ENCODE measurements around the gene CRX. TPM values are rescaled to one million over a fixed set of nuclear protein-coding genes. Genes with fewer than 3 reads are reported as not detected.
"Not testable (repeated sequence)": the region's sequence is repeated elsewhere in the genome, so short reads cannot be mapped to it uniquely, and the experiment has no call there.

The CRX gene
- total RNA-seq, 1 donor from 2014 or later, result not detected

GRCh38 chr19:47813995-47814328 lies 7.8 kb upstream of the CRX start:
- TF ChIP-seq CTCF (IDR thresholded peaks at IDR 0.05; ENCODE audit: insufficient read depth, low read length, poor library complexity, severe bottlenecking), result no peak
- DNase-seq (ENCODE audit: low read depth), result no peak
- peaks cover 3% of the 10 kb centered on the region for H3K27me3 ChIP-seq (ENCODE audit: control insufficient read depth, insufficient read depth, low read length)
- no peaks in the 10 kb centered on the region for H3K36me3 ChIP-seq (ENCODE audit: control insufficient read depth, insufficient read depth, low read length)
- no peak overlapping the region for H3K4me3 ChIP-seq (ENCODE audit: low read depth, low read length)

GRCh38 chr19:47816270-47816669 lies 5.5 kb upstream of the CRX start:
- not testable (repeated sequence) for H3K4me3 ChIP-seq (ENCODE audit: low read depth, low read length); DNase-seq (ENCODE audit: low read depth); H3K36me3 ChIP-seq (ENCODE audit: control insufficient read depth, insufficient read depth, low read length)
- peaks cover 18% of the 10 kb centered on the region for H3K27me3 ChIP-seq (ENCODE audit: control insufficient read depth, insufficient read depth, low read length)

- not testable (repeated sequence) for DNase-seq (ENCODE audit: low read depth); H3K4me3 ChIP-seq (ENCODE audit: low read depth, low read length); H3K36me3 ChIP-seq (ENCODE audit: control insufficient read depth, insufficient read depth, low read length)
- H3K27me3 ChIP-seq (ENCODE audit: control insufficient read depth, insufficient read depth, low read length), result peaks cover 29% of the 10 kb centered on the region
Measured at GRCh38 chr19:47818221-47818620, 3.5 kb upstream of the CRX start.

GRCh38 chr19:47819858-47820257 lies 1.9 kb upstream of the CRX start:
- TF ChIP-seq CTCF (IDR thresholded peaks at IDR 0.05; ENCODE audit: insufficient read depth, low read length, poor library complexity, severe bottlenecking), result no peak
- no peaks in the 10 kb centered on the region for H3K36me3 ChIP-seq (ENCODE audit: control insufficient read depth, insufficient read depth, low read length)

GRCh38 chr19:47820410-47820809 lies 1.3 kb upstream of the CRX start:
- Histone ChIP-seq H3K36me3 (ENCODE audit: control insufficient read depth, insufficient read depth, low read length) (no peaks in the 10 kb centered on the region), H3K4me3 (ENCODE audit: low read depth, low read length) (no peak overlapping the region), H3K27me3 (ENCODE audit: control insufficient read depth, insufficient read depth, low read length) (peaks cover 29% of the 10 kb centered on the region)
- no peak for DNase-seq (ENCODE audit: low read depth)
- no peak for TF ChIP-seq CTCF (IDR thresholded peaks at IDR 0.05; ENCODE audit: insufficient read depth, low read length, poor library complexity, severe bottlenecking)

More at GRCh38 chr19:47819858-47820257, 1.9 kb upstream of the CRX start:
- no peak for DNase-seq (ENCODE audit: low read depth)
- Histone ChIP-seq H3K27me3 (ENCODE audit: control insufficient read depth, insufficient read depth, low read length) (peaks cover 29% of the 10 kb centered on the region), H3K4me3 (ENCODE audit: low read depth, low read length) (no peak overlapping the region)

GRCh38 chr19:47824396-47824795 lies 2.7 kb downstream of the CRX start:
- DNase-seq (ENCODE audit: low read depth), result no peak
- TF ChIP-seq CTCF (IDR thresholded peaks at IDR 0.05; ENCODE audit: insufficient read depth, low read length, poor library complexity, severe bottlenecking), result no peak
- Histone ChIP-seq H3K4me3 (ENCODE audit: low read depth, low read length) (no peak overlapping the region), H3K27me3 (ENCODE audit: control insufficient read depth, insufficient read depth, low read length) (peaks cover 26% of the 10 kb centered on the region), H3K36me3 (ENCODE audit: control insufficient read depth, insufficient read depth, low read length) (no peaks in the 10 kb centered on the region)

- Histone ChIP-seq H3K36me3 (ENCODE audit: control insufficient read depth, insufficient read depth, low read length) (no peaks in the 10 kb centered on the region), H3K27me3 (ENCODE audit: control insufficient read depth, insufficient read depth, low read length) (peaks cover 6% of the 10 kb centered on the region), H3K4me3 (ENCODE audit: low read depth, low read length) (no peak overlapping the region)
- TF ChIP-seq CTCF (IDR thresholded peaks at IDR 0.05; ENCODE audit: insufficient read depth, low read length, poor library complexity, severe bottlenecking), result no peak
- no peak for DNase-seq (ENCODE audit: low read depth)
Measured at GRCh38 chr19:47826800-47827199, 5.1 kb downstream of the CRX start.

Data from kidney epithelial cell (primary cell).